ENCODE results near the gene C1D.
"Not testable (repeated sequence)": the region's sequence is repeated elsewhere in the genome, so short reads cannot be mapped to it uniquely, and the experiment has no call there.

C1D gene

GRCh38 chr2:67997903-67998302 is 64.9 kb downstream of the C1D start:
- DNase-seq, result no peak

GRCh38 chr2:67997528-67997900 is 65.3 kb downstream of the C1D start:
- DNase-seq, result no peak

- DNase-seq, result no peak
These were observed 65.9 kb downstream of the C1D start for GRCh38 chr2:67996772-67997527.

GRCh38 chr2:67994716-67995115 is 68.1 kb downstream of the C1D start:
- no peak for DNase-seq

GRCh38 chr2:67994069-67994468 is 68.7 kb downstream of the C1D start:
- DNase-seq, result not testable (repeated sequence)

GRCh38 chr2:67993329-67993728 is 69.5 kb downstream of the C1D start:
- no peak for DNase-seq

GRCh38 chr2:67991456-67991855 is 71.3 kb downstream of the C1D start:
- DNase-seq, result no peak

Data from stimulated activated CD4-positive, alpha-beta T cell treated with anti-CD3 and anti-CD28 coated beads, Interleukin-4, amount 100 ng/mL, for 1 hour (primary cell).